Nephron (organoid): ENCODE results near the gene CASP3.

Source experiments
- H3K27ac Mint-ChIP-seq, 3 experiments: 2 replicates each; pipeline ENCODE4 v1.8.0; 2020; ENCODE audit warnings: mixed read lengths in 3 of 3, mild to moderate bottlenecking in 2 of 3, moderate library complexity in 1 of 3
- H3K27me3 Mint-ChIP-seq: 2 replicates; pipeline ENCODE4 v1.8.0; 2021; ENCODE audit warnings: low read depth, mild to moderate bottlenecking, moderate library complexity, mixed read lengths
- H3K36me3 Mint-ChIP-seq: 2 replicates; pipeline ENCODE4 v1.8.0; 2020; ENCODE audit warnings: low read depth, mixed read lengths
- H3K4me1 Mint-ChIP-seq: 2 replicates; pipeline ENCODE4 v1.8.0; 2020; ENCODE audit warnings: mixed read lengths
- H3K4me3 Mint-ChIP-seq, 3 experiments: 2 replicates each; pipeline ENCODE4 v1.8.0; 2020; ENCODE audit warnings: mild to moderate bottlenecking in 3 of 3, mixed read lengths in 3 of 3, moderate library complexity in 2 of 3
- H3K9me3 Mint-ChIP-seq: 2 replicates; pipeline ENCODE4 v1.8.0; 2020; ENCODE audit warnings: mixed read lengths
- CTCF ChIP-seq, 3 experiments: fragments of 200-600 bp; sonication (generic); IDR thresholded peaks; one replicate each; pipeline ENCODE4 v1.5.0; 2021; ENCODE audit warnings: antibody characterized with exemption in 3 of 3; ENCODE audit not compliant: unreplicated experiment in 3 of 3

Gene CASP3

DNA sequence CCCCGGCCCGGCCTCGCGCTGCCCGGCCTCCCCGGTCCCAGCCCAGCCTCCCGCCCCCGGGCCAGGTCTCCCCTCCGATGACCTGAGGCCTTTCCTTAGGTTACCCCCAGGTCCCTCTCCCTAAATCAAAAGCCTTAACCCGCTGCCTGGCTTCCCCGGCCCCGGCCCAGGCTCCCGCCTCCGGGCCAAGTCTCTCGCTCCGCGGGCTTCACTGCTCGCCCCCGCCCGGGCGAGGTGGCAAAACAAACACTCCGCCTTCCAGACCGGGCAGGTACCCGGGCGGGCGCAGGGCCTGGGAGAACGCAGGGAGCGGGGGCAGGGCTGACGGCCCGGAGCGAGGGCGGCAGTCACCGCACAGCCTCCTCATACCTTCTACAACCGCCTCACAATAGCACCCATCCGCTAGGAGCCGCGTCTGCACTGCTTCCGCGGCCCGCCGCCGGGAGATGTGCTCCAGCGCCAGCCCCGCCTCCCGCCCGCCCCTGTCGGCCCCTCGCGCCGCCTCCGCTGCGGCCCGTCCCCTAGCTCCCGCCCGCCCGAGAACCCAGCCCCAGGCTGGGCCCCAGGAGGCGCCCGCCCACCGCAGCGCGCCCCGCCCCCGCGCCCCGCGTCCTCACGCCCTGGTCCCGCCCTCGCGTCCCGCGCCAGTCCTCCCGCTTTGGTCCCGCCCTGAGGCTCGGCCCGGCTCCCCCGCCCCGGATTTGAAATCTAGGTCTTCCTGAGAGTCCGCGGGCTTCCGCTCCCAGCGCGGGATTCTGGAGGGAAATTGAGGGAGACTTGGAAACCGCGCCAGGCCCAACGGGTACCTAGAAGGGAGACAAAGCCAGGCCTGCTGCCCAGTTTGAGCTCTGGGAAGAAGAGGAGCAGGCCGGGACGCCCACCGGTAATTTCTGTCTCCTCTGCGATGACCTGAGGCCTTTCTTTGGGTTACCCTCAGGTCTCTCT is at the start of gene CASP3, which contains the start of gene PRIMPOL:
Gene CASP3 (minus strand): TSS at position 422 of the 945 bp plus-strand sequence. CDS start 10,994 bp downstream, outside the sequence.
Gene PRIMPOL (plus strand): TSS at position 713 of the 945 bp plus-strand sequence. CDS start 7,403 bp downstream, outside the sequence.
- H3K4me3 Mint-ChIP-seq, result peak within 1 kb of the TSS; percentile 89 to 95 (median 92)
- no peaks in the 10 kb centered on the region for H3K27me3 Mint-ChIP-seq
- H3K36me3 Mint-ChIP-seq, result peaks cover 14% of the 10 kb centered on the region
- H3K9me3 Mint-ChIP-seq, result no peaks in the 10 kb centered on the region
- H3K27ac Mint-ChIP-seq, result peak within 1 kb of the TSS; percentile 89 to 98 (median 95)
- no peak for TF ChIP-seq CTCF (IDR thresholded peaks at IDR 0.05; ENCODE audit: unreplicated experiment in 3 of 3)
- H3K4me1 Mint-ChIP-seq, result peaks cover 56% of the 10 kb centered on the region

GRCh38 chr4:184697956-184698355 is 48.7 kb upstream of the CASP3 start:
- peak overlapping the region in 2 of 3 experiments; percentile 57 to 84 for H3K27ac Mint-ChIP-seq
- no peaks in the 10 kb centered on the region for H3K9me3 Mint-ChIP-seq
- H3K4me3 Mint-ChIP-seq, result no peak overlapping the region
- H3K36me3 Mint-ChIP-seq, result peaks cover 44% of the 10 kb centered on the region
- no peaks in the 10 kb centered on the region for H3K27me3 Mint-ChIP-seq
- peaks cover 5% of the 10 kb centered on the region for H3K4me1 Mint-ChIP-seq
- TF ChIP-seq CTCF (IDR thresholded peaks at IDR 0.05; ENCODE audit: unreplicated experiment in 3 of 3), result no peak

DNA sequence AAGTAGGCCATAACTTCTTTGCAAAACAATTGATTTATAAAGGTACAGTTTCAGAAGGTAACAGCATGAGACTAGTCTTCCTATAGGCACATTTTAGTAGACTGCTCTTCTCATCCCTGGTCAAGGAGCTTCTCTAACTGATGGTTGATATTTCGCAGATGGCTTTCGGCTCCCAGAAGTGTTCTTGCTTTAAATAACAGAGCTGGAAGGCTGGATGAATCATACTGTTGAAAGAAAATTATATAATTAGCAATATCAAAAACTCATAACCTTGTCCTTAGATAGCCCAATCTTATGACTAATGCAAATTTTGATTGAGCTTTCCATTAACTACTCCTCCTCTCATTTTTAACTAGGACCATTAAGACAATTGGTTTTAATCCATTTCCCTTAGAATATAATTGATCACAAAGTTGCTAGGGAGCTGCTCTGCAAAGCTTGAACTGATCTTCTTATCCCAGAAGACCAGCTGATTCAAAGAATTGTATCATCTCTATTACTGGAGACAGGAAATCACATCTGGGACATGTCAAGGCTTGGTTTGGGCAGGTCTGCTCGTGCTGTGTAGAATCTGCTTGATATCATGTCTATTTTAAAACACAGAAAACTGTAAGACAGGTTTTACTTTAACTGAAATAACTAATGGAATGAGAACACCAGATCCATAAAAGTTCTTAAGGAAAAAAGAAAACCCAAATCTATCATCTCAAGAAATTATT is 46.1 kb upstream of the CASP3 start:
- peaks cover 5% of the 10 kb centered on the region for H3K4me1 Mint-ChIP-seq
- H3K36me3 Mint-ChIP-seq, result peaks cover 53% of the 10 kb centered on the region

GRCh38 chr4:184694412-184694956 is 45.2 kb upstream of the CASP3 start:
- H3K36me3 Mint-ChIP-seq, result peaks cover 53% of the 10 kb centered on the region
- no peak overlapping the region for H3K4me3 Mint-ChIP-seq
- peaks cover 5% of the 10 kb centered on the region for H3K4me1 Mint-ChIP-seq
- TF ChIP-seq CTCF (IDR thresholded peaks at IDR 0.05; ENCODE audit: unreplicated experiment in 3 of 3), result no peak
- no peaks in the 10 kb centered on the region for H3K27me3 Mint-ChIP-seq
- H3K9me3 Mint-ChIP-seq, result no peaks in the 10 kb centered on the region
- no peak overlapping the region for H3K27ac Mint-ChIP-seq

More for the DNA sequence above, 46.1 kb upstream of the CASP3 start:
- H3K4me3 Mint-ChIP-seq, result no peak overlapping the region
- no peaks in the 10 kb centered on the region for H3K9me3 Mint-ChIP-seq
- no peak overlapping the region for H3K27ac Mint-ChIP-seq
- H3K27me3 Mint-ChIP-seq, result no peaks in the 10 kb centered on the region
- no peak for TF ChIP-seq CTCF (IDR thresholded peaks at IDR 0.05; ENCODE audit: unreplicated experiment in 3 of 3)

- Mint-ChIP-seq H3K27ac (no peak overlapping the region), H3K4me3 (no peak overlapping the region), H3K27me3 (no peaks in the 10 kb centered on the region), H3K9me3 (no peaks in the 10 kb centered on the region), H3K4me1 (peaks cover 5% of the 10 kb centered on the region), H3K36me3 (peaks cover 53% of the 10 kb centered on the region)
- no peak for TF ChIP-seq CTCF (IDR thresholded peaks at IDR 0.05; ENCODE audit: unreplicated experiment in 3 of 3)
These were observed 43.8 kb upstream of the CASP3 start for GRCh38 chr4:184693056-184693455.
